ENCODE measurements around the gene POPDC2. TPM values are rescaled to one million over a fixed set of nuclear protein-coding genes. Genes with fewer than 3 reads are reported as not detected.

Gene POPDC2
- total RNA-seq, 1 experiment from 2014 or later = 0.15 TPM

DNA sequence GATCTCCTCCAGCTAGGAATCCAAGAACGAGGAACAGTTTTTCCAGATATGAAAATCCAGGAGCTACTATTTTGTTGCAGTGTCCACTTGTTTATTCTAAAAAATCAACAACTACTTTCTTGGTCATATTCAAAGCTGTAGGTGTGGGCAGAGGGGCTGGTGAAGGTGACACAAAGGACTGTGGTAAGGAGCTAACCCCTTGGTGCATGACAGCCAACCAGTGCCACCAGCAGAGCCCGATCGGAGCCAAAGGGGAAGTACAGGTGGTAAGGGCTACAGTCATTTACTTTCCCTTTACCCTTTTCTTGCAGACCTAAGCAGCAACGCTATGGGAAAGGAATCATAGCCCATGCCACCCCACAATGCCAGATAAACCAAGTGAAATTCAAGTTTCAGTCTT lies 32.0 kb downstream of the POPDC2 start:
- ChIA-PET POLR2A (no interaction called here), CTCF (no interaction called here)
- no peak for DNase-seq (ENCODE audit: low read depth, low spot score)
- no peak overlapping the region for H3K4me3 ChIP-seq (ENCODE audit: low read depth in 2 of 2, low read length in 2 of 2)
- H3K27ac ChIP-seq (ENCODE audit: low read length) = no peak overlapping the region
- no peaks in the 10 kb centered on the region for H3K36me3 ChIP-seq (ENCODE audit: control insufficient read depth, insufficient read depth, low read length)
- BruUV-seq (replicated peaks) = no TSS peak
- H3K9me3 ChIP-seq (ENCODE audit: control insufficient read depth, insufficient read depth, low read depth, low read length) = no peaks in the 10 kb centered on the region
- TF ChIP-seq TCF7L2 (IDR thresholded peaks at IDR 0.05; ENCODE audit: low read depth, low read length) (no peak), POLR2AphosphoS5 (IDR thresholded peaks at IDR 0.05; ENCODE audit: low read depth, low read length) (no peak), SIN3A (IDR thresholded peaks at IDR 0.05; ENCODE audit: borderline replicate concordance, insufficient read depth, low read depth, low read length) (no peak)
- no peaks in the 10 kb centered on the region; the same call in 1 of the 2 replicates for H3K27me3 ChIP-seq (ENCODE audit: control insufficient read depth, insufficient read depth, low read length)
- in situ Hi-C loops (cut with HindIII; ENCODE audit: low pct_unique_long_range_greater_than_20kb, low sequenced_read_pairs) = no loop called here
- intact Hi-C loops (cut with micrococcal nuclease; ENCODE audit: unreplicated experiment) = no loop called here
- ATAC-seq = no peak
- no peaks in the 10 kb centered on the region for H3K4me1 ChIP-seq (ENCODE audit: control insufficient read depth, insufficient read depth, low read length)

DNA sequence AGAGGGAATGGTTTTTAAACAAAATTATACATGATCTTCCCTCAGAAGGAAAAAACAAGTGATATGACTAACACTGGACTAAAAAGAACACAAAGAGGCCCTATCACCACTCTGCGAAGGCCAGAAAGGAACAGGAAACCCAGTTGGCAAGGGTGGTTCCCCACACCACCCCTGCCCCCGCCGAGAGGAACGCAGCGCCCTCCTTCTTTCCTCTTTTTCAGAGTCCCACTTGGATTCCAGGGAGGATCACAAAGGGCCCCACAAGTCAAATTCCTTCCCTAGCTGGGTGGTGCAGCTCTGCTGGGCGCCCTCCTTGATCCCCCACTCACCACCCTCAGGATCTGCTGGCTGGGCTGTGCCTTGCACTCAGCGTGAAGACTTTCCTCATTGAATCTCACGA lies 32.9 kb downstream of the POPDC2 start:
- no peaks in the 10 kb centered on the region for H3K4me1 ChIP-seq (ENCODE audit: control insufficient read depth, insufficient read depth, low read length)
- POLR2A ChIA-PET = no interaction called here
- no peak overlapping the region for H3K4me3 ChIP-seq (ENCODE audit: low read depth in 2 of 2, low read length in 2 of 2)
- in situ Hi-C loops (cut with HindIII; ENCODE audit: low pct_unique_long_range_greater_than_20kb, low sequenced_read_pairs) = no loop called here
- H3K36me3 ChIP-seq (ENCODE audit: control insufficient read depth, insufficient read depth, low read length) = no peaks in the 10 kb centered on the region
- CTCF ChIA-PET = no interaction called here
- H3K9me3 ChIP-seq (ENCODE audit: control insufficient read depth, insufficient read depth, low read depth, low read length) = no peaks in the 10 kb centered on the region
- DNase-seq (ENCODE audit: low read depth, low spot score) (no peak), ATAC-seq (no peak)
- no peak overlapping the region for H3K27ac ChIP-seq (ENCODE audit: low read length)
- TF ChIP-seq POLR2AphosphoS5 (IDR thresholded peaks at IDR 0.05; ENCODE audit: low read depth, low read length) (no peak), SIN3A (IDR thresholded peaks at IDR 0.05; ENCODE audit: borderline replicate concordance, insufficient read depth, low read depth, low read length) (no peak)
- TF ChIP-seq, protein P1, sequence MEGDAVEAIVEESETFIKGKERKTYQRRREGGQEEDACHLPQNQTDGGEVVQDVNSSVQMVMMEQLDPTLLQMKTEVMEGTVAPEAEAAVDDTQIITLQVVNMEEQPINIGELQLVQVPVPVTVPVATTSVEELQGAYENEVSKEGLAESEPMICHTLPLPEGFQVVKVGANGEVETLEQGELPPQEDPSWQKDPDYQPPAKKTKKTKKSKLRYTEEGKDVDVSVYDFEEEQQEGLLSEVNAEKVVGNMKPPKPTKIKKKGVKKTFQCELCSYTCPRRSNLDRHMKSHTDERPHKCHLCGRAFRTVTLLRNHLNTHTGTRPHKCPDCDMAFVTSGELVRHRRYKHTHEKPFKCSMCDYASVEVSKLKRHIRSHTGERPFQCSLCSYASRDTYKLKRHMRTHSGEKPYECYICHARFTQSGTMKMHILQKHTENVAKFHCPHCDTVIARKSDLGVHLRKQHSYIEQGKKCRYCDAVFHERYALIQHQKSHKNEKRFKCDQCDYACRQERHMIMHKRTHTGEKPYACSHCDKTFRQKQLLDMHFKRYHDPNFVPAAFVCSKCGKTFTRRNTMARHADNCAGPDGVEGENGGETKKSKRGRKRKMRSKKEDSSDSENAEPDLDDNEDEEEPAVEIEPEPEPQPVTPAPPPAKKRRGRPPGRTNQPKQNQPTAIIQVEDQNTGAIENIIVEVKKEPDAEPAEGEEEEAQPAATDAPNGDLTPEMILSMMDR (IDR thresholded peaks at IDR 0.05) = no peak
- intact Hi-C loops (cut with micrococcal nuclease; ENCODE audit: unreplicated experiment) = no loop called here
- no TSS peak for BruUV-seq (replicated peaks)
- no peaks in the 10 kb centered on the region; the same call in 1 of the 2 replicates for H3K27me3 ChIP-seq (ENCODE audit: control insufficient read depth, insufficient read depth, low read length)

DNA sequence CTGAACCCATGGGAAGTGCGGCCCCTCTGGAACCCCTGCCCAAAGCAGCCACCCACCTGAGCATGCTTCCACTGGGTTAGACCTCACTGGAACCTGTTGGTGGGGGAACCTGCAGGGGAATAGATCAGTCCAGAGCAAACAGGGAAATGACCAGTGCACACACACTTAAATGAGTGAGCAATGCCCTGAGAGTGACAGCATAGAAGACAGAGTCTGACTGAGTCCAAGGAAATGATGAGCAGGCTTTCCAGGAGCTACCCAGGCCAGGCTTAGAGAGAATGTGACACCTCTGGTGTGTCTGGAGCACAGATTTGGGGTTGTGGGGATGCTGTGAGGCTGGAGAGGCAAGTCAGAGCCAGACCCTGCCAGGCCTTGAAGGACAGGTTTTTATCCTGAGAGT lies 34.2 kb downstream of the POPDC2 start:
- Histone ChIP-seq H3K9me3 (ENCODE audit: control insufficient read depth, insufficient read depth, low read depth, low read length) (no peaks in the 10 kb centered on the region), H3K36me3 (ENCODE audit: control insufficient read depth, insufficient read depth, low read length) (no peaks in the 10 kb centered on the region), H3K27ac (ENCODE audit: low read length) (no peak overlapping the region), H3K4me1 (ENCODE audit: control insufficient read depth, insufficient read depth, low read length) (no peaks in the 10 kb centered on the region), H3K4me3 (ENCODE audit: low read depth in 2 of 2, low read length in 2 of 2) (no peak overlapping the region), H3K27me3 (ENCODE audit: control insufficient read depth, insufficient read depth, low read length) (no peaks in the 10 kb centered on the region; the same call in 1 of the 2 replicates)
- TF ChIP-seq TCF7L2 (IDR thresholded peaks at IDR 0.05; ENCODE audit: low read depth, low read length) (no peak), POLR2AphosphoS5 (IDR thresholded peaks at IDR 0.05; ENCODE audit: low read depth, low read length) (no peak), SIN3A (IDR thresholded peaks at IDR 0.05; ENCODE audit: borderline replicate concordance, insufficient read depth, low read depth, low read length) (no peak)
- TF ChIP-seq, protein P2, sequence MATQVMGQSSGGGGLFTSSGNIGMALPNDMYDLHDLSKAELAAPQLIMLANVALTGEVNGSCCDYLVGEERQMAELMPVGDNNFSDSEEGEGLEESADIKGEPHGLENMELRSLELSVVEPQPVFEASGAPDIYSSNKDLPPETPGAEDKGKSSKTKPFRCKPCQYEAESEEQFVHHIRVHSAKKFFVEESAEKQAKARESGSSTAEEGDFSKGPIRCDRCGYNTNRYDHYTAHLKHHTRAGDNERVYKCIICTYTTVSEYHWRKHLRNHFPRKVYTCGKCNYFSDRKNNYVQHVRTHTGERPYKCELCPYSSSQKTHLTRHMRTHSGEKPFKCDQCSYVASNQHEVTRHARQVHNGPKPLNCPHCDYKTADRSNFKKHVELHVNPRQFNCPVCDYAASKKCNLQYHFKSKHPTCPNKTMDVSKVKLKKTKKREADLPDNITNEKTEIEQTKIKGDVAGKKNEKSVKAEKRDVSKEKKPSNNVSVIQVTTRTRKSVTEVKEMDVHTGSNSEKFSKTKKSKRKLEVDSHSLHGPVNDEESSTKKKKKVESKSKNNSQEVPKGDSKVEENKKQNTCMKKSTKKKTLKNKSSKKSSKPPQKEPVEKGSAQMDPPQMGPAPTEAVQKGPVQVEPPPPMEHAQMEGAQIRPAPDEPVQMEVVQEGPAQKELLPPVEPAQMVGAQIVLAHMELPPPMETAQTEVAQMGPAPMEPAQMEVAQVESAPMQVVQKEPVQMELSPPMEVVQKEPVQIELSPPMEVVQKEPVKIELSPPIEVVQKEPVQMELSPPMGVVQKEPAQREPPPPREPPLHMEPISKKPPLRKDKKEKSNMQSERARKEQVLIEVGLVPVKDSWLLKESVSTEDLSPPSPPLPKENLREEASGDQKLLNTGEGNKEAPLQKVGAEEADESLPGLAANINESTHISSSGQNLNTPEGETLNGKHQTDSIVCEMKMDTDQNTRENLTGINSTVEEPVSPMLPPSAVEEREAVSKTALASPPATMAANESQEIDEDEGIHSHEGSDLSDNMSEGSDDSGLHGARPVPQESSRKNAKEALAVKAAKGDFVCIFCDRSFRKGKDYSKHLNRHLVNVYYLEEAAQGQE (IDR thresholded peaks at IDR 0.05; ENCODE audit: insufficient read depth in 1 of 2, low read depth in 2 of 2, low read length in 1 of 2) = no peak
- TF ChIP-seq, protein P1 (IDR thresholded peaks at IDR 0.05) = no peak
- ChIA-PET CTCF (no interaction called here), POLR2A (interaction anchor here (0.7 kb wide), 1 partner anchor 149 kb away, joined by 3 read pairs; no protein-coding TSS in a partner anchor)
- no peak for DNase-seq (ENCODE audit: low read depth, low spot score)
- intact Hi-C loops (cut with micrococcal nuclease; ENCODE audit: unreplicated experiment) = no loop called here
- in situ Hi-C loops (cut with HindIII; ENCODE audit: low pct_unique_long_range_greater_than_20kb, low sequenced_read_pairs) = no loop called here
- no peak for ATAC-seq
- BruUV-seq (replicated peaks) = no TSS peak

Measured in Panc1 (cell line).